ENCODE measurements around the gene MNX1.

MNX1 gene

GRCh38 chr7:156985101-156985992, 25.1 kb downstream of the MNX1 start:
- TF ChIP-seq, protein P1, sequence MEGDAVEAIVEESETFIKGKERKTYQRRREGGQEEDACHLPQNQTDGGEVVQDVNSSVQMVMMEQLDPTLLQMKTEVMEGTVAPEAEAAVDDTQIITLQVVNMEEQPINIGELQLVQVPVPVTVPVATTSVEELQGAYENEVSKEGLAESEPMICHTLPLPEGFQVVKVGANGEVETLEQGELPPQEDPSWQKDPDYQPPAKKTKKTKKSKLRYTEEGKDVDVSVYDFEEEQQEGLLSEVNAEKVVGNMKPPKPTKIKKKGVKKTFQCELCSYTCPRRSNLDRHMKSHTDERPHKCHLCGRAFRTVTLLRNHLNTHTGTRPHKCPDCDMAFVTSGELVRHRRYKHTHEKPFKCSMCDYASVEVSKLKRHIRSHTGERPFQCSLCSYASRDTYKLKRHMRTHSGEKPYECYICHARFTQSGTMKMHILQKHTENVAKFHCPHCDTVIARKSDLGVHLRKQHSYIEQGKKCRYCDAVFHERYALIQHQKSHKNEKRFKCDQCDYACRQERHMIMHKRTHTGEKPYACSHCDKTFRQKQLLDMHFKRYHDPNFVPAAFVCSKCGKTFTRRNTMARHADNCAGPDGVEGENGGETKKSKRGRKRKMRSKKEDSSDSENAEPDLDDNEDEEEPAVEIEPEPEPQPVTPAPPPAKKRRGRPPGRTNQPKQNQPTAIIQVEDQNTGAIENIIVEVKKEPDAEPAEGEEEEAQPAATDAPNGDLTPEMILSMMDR (IDR thresholded peaks at IDR 0.05; ENCODE audit: control extremely low read depth, extremely low read depth, low read depth, missing control alignments), result no peak
- DNase-seq (ENCODE audit: extremely low spot score), result no peak
- CTCF ChIA-PET, result interaction anchor here (1.0 kb wide), 1 partner anchor 14 kb away, joined by 4 read pairs; no protein-coding TSS in a partner anchor
- POLR2A ChIA-PET, result no interaction called here

DNA sequence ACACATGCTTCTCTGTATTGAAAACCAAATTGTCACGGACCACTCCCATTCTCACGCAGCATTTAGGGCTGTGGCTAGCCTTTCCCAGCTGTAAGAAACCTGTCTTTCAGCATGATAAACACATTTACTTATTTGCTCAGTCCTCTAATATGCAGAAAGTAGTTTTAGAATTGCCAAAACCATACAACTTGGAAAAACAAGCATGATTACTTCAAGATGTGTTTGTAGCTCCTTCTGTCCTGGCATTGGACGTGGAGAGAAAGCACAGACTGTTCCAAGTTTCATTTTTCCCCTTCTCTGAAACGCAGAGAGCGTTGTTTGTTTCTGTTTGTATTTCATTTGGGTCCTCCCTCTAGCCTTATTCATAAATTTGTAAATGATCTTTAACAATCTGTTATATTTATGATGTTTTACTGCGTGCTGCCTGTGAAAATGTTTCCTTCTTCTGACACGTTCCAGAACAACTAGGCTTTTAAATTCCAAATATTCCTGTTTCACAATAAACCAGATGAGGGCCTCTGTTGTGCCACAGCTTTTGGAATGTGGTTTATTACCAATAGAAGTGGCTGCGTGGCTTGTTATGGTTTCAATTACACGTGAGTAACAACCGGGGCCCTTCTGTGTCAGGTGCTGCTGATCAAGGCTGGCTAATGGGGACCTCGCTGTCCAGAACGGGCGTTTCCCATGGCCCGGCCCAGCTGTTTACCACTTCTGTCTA, 26.1 kb downstream of the MNX1 start:
- ChIA-PET CTCF (interaction anchor here (0.7 kb wide), 1 partner anchor 266 kb away, joined by 3 read pairs; no protein-coding TSS in a partner anchor), POLR2A (no interaction called here)
- DNase-seq (ENCODE audit: extremely low spot score), result no peak
- TF ChIP-seq, protein P1 (IDR thresholded peaks at IDR 0.05; ENCODE audit: control extremely low read depth, extremely low read depth, low read depth, missing control alignments), result no peak

- TF ChIP-seq, protein P1 (IDR thresholded peaks at IDR 0.05; ENCODE audit: control extremely low read depth, extremely low read depth, low read depth, missing control alignments), result no peak
- DNase-seq (ENCODE audit: extremely low spot score), result no peak
- ChIA-PET CTCF (no interaction called here), POLR2A (no interaction called here)
Measured at GRCh38 chr7:156979711-156980110, 30.8 kb downstream of the MNX1 start.

GRCh38 chr7:156979007-156979606, 31.4 kb downstream of the MNX1 start:
- DNase-seq (ENCODE audit: extremely low spot score), result no peak
- TF ChIP-seq, protein P1 (IDR thresholded peaks at IDR 0.05; ENCODE audit: control extremely low read depth, extremely low read depth, low read depth, missing control alignments), result no peak
- CTCF ChIA-PET, result interaction anchor here (1.4 kb wide), 1 partner anchor 294 kb away, joined by 3 read pairs; no protein-coding TSS in a partner anchor
- POLR2A ChIA-PET, result no interaction called here

GRCh38 chr7:156975620-156976019, 34.8 kb downstream of the MNX1 start:
- POLR2A ChIA-PET, result no interaction called here
- TF ChIP-seq, protein P1 (IDR thresholded peaks at IDR 0.05; ENCODE audit: control extremely low read depth, extremely low read depth, low read depth, missing control alignments), result no peak

DNA sequence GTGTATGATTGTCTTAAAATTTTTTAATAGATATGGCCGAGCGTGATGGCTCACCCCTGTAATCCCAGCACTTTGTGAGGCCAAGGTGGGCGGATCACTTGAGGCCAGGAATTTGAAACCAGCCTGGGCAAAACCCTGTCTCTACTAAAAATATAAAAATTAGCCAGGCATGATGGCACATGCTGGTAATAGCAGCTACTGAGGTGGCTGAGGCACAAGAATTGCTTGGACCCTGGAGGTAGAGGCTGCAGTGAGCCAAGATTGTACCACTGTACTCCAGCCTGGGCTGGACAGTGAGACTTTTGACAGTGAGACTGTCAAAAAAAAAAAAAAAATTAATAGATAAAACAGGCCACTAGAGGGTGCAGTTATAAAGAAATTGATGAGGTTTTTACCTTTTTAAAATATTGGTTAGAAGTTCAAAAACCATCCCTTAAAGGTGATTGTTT, 40.5 kb downstream of the MNX1 start:
- ChIA-PET CTCF (interaction anchor here (0.6 to 9.1 kb wide), 17 partner anchors 9 to 377 kb away, joined by 3 to 67 read pairs (median 3); partner anchors contain the start of gene NOM1), POLR2A (interaction anchor here (0.8 kb wide), 1 partner anchor 44 kb away, joined by 6 read pairs; no protein-coding TSS in a partner anchor)
- no peak for DNase-seq (ENCODE audit: extremely low spot score)
- TF ChIP-seq, protein P1 (IDR thresholded peaks at IDR 0.05; ENCODE audit: control extremely low read depth, extremely low read depth, low read depth, missing control alignments), result peak; percentile 0

More at GRCh38 chr7:156975620-156976019, 34.8 kb downstream of the MNX1 start:
- CTCF ChIA-PET, result no interaction called here
- no peak for DNase-seq (ENCODE audit: extremely low spot score)
